ENCODE data around the gene TMIE.
"Not testable (repeated sequence)": the region's sequence is repeated elsewhere in the genome, so short reads cannot be mapped to it uniquely, and the experiment has no call there.

The TMIE gene

DNA sequence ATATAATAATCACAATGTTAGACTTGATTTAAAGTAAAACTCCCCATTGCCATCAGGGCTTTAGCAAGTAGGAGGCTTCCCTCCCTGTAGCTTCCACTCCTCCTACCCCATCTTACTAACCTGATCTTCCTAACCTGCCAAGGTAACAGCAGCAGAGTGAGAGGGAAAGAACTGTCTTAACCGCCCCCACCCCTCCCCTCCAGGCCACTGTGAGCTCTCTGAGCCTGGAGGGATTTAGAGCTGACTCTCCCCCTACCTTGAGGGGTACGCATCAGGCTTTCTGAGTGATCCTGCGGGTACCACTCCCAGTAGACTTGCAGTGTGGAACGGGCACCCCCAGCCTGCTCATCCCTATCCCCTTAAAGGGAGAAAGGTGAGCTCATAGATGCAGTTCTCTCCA is 27.8 kb downstream of the TMIE start:
- no peak for DNase-seq

DNA sequence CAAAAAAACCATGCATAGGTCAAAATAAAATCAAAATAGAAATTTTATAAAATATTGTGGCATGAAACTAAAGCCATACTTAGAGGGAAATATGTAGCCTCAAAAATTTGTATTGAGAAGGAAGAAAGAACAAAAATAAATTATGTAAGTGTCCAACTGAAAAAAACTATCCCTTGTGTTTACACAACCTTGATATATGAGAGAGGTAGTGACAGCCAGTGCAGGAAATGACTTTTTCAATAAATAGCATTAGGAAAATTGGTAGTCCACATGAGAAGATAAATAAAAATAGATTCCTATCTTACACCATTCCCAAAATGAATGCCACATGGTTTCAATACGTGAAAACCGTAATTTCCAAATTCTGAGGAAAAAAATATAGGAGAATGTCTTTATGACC is 29.6 kb downstream of the TMIE start:
- no peak for DNase-seq

DNA sequence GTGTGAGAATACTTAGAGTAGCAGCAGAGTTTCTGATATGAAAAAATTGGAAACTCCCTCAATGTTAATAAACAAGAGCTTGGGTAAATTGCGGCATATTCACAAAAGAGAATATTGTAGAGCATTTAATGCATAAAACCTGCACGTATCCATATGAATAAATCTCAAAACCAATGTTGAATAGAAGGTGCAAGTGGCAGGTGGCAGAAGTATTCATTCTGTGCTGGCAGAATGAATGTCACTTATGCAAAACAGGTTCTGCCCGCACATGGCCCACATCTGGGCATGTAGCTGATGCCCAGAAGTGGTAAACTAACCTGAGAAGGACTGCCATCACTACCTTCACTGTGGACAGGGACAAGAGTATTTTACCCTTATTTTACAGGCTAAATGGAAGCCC is 30.6 kb downstream of the TMIE start:
- no peak for DNase-seq

DNA sequence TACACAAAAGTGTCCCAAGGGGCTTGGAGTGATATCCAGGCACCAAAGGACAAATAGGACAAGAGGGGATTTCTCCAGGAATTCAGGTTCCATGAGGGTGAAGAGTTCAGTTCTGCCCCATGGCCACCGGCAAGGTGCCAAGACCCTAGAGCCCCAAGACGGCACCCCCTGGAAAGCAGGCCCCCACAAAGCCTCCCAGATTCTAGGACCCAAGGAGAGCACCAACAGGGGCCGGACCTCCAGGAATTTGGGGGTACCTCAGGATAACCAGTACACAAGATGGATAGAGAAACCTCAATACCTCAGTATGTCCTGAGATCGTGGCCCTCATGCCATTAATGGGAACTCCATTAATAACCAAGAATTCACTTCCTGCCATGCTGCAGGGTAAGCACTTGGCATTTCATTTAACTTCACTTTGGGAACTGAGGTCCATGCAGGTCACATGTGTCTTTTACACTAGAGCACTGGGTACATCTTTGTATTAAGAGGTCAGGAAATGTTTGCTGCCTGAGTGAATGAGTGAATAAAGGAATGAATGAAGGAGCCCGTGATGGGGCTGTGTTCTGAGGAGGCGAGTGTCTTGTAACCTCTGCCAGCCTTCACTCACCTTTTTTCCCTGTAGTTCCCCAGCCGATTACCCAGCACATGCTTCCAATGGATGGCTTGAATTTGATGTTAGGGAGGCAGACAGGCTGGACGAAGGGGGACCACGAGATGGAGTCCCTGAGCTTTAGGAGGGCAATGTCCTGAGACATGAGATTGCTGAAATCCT is 32.0 kb downstream of the TMIE start:
- DNase-seq: no peak

DNA sequence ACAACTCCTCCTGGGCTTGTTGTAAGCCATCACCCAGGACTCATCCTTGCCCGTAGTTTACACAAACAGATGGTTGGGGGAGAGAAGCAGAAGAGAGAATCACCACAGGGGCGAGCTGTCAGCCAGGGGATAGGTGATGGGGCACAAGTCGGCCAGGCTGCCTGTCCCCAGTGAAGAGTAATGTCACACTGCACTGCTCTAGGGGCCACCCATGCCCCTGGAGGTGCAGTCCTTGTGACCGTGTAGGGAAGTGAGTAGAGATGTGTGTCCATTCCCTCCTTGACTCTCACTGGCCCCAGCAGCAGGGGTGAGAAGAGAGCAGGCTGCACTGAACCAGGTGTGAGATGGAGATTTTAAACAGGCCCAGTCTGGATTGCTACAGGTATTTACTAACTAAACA is 33.6 kb downstream of the TMIE start:
- no peak for DNase-seq

DNA sequence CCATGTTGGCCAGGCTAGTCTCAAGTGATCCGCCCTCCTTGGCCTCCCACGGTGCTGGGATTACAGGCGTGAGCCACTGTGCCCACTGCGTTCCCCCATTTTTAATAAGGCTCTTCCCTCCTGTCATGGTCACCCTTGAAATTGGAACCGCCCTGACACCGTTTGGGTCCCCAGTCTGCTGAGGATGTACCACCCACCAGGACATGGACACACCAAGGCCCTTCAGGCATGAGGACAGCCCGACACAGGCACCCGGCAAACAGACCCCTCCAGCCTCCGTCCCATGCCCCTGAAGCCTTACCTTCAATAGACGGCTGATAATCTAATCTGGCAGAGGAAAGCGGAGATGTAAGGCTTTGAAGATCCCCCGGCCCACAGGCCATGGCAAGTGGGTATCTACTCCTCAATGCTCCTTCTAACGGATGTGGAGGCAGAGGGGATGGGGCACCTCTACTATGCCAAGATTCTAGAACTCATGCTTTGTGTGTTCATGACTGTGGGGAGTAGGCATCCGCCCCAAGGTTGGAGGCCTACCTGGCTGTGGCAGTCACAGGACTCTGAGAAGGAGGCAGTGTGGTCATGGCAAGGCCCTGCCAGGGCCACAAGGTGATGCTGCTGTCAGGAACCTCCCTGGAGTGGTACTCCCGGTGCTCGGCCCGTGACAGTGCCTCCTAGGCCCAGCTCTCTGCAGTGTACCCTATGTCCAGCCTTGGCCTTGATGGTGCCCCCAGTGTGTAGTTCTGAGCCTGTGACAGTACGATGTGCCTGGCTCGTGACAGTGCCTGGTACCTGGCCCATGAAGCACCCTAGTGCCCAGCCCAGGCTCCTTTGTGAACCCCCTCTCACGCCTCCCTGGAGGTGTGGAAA is 35.0 kb downstream of the TMIE start:
- DNase-seq: no peak

DNA sequence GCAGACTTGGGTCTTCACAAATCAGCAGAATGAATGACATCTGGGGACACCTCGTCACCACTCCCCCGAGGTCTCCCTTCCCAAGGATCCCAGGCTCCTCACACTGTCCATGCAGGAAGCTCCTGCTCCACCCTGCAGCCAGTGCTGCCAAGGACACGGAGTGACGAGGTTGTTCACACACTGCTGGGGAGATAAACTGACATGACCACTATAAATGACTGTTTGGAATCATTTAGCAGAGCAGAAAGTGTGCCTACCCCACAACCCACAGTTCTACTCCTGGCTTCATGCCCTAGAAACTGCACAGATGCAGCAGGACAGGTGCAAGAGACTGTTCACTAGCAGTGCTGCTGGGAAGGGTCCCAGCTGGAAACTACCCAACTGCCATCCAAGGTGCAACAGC is 36.1 kb downstream of the TMIE start:
- no peak for DNase-seq

DNA sequence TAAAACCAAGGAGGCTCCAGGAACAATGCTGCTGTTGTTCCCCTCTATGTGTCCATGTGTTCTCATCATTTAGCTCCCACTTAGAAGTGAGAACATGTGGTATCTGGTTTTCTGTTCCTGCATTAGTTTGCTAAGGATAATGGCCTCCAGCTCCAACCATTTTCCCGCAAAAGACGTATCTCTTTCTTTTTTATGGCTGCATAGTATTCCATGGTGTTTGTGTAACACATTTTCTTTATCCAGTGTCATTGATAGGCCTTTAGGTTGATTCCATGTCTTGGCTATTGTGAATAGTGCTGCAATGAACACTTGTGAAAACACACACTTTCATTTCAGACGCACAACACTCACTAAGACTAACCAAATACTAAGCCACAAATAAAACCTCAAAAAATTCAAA is 38.4 kb downstream of the TMIE start:
- not testable (repeated sequence) for DNase-seq

DNA sequence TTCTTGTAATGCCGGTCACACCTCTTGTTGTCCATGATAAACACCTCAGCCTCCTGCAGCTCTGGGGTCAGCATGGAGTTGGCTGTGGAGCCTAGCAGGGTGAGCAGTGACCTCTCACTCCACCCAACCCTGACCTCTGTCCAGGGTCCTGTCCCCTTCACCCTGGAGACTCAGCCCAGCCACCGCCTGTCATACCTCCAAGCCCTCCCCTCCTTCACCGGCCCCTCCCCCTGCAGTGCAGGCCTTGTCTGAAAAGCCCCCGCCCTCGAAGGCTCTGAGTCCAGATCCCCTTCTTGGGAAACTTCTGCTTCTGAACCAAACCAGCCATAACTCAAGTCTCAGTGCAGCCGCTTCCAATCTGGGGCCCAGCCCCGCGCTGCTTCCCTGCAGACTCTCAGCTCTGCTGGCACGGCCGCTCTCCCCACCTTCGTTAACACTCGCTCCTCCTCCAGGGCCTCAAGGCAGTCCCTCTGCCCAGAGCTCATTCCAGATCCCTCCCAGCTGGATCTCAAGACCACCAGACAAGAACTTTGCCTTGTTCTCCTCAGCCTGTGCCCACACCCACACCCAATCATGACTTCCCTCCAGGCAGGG is 41.9 kb downstream of the TMIE start:
- no peak for DNase-seq

DNA sequence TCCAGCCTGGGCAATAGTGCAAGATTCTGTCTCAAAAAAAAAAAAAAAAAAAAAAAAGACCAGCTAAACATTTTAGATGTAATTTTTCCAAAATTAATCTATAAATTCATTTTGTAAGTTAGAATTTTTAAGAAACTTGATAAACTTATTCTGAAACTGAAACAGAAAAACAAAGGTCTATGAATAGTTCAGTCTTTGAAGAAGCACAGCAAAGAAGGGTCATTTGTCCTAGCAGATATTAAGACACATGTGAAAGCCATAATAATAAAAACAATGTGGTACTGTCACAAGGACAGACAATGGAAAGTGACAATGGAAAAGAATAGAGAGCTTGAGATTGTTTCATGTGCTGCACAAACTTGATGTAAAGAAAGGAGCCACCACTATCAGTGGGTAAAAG is 45.5 kb downstream of the TMIE start:
- no peak for DNase-seq

DNA sequence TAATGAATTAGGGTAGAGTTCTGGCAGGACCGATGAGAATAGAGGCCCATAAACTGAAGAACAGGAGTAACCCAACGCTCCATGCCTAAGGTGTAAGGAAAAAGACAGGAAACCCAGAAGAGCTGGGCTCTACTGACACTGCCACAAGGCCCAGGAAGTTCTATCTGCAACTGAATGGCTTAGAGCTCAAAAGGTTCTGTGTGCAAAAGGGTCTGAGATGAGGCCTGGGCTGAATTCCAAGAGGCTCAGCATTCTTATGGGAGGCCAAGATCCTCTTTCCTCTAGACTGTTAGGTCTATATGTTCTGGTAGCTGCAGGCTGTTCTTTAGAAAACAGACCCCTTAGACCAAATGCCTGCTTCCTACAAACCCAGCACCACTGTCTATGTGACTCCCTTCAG is 47.0 kb downstream of the TMIE start:
- no peak for DNase-seq

DNA sequence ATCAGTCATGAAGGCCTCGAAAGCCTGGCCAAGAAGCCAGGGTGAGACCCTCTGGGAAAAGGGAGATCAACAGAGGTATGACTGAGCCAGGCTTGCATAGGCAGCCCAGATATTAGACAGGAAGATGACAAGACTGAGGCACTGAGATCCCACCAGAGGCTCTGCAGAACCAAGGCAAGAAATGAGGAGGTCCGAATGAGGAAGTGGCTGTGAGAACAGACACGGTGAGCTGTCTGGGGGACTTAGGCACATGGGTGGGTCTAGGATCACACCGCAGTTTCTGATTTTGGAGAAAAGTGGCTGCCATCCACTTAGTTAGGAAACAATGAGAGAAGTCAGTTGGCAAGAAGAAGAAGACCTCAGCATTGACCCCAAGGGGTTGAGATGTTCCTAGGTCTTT is 47.9 kb downstream of the TMIE start:
- DNase-seq: no peak

DNA sequence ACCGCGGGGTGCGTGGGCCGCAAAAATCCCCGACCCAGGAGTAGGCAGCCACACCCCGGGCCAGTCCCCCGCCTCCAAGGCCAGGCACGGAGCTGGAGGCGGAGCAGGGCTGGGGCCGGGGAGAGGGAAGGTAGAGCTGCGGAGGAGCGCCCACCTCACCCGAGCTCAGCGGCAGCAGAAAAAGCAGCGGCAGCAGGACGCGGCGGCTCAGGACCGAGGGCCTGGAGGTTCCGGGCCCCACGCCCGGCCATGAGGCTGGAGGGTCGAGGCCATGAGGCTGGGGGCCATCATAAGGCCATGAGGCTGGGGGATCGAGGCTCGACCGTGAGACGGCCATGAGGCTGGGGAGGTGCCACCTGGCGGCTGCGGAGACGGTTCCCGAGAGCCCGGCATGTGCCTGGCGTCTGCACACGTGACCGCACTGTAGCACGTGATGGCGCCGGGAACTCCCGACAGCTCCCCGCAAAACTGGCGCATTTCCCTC is 49.4 kb downstream of the TMIE start:
- no peak for DNase-seq

DNA sequence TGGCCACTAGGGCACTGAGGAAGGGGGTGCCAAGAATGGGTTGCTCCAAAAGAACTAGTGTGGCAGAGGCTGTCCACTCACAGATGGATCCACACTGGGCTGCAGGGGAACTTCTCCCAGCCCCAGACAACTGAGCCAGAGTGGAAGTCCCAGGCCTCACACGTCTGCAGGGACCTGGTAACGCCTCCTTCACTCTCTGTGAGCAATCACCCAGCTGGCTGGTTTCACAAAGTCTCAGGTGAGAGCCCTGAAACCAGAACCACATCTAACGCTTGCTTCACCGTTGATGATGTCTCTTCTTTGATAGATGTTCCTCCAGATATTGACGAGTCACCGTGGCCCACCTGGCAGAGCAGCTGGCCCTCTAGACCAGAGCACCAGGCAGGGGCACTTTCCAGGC is 51.9 kb downstream of the TMIE start:
- not testable (repeated sequence) for DNase-seq

DNA sequence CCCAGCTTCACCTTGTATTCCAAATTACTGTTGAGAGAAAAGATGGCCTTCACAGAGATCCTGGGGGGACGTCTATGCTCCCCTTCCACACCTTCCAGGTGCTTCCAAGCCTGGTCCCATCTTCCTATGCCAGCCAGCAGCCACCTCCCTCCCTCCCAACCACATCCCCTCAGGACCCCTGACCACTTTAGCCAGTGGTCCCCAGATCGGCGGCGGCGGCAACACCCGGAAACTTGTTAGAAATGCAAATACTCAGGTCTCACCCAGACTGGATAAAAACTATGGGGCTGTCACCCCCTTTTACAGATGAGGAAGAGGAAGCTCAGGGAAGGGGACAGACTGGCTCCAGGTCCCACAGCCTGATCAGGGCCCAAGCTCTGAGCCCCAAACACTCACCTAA is 54.5 kb downstream of the TMIE start:
- no peak for DNase-seq

DNA sequence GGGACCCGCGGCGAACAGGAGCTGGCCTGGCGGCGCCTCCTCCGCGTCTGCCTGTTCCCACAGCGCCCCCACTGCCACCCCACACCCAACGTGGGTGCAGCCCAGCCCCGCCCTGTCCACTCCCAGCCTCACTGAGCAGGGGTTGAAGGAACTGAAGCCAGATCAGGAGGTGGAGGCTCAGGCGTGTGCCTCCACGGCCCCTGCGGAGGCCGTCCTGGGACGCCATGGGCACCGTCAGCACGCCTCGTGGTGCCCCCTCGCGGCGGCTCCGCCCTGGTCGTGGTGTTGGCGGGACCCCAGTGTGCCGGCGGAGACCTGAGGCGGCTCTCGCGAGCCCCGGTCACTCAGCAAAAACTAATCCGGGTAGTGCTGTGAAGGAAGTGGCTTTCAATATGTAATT is 55.5 kb downstream of the TMIE start:
- no peak for DNase-seq

DNA sequence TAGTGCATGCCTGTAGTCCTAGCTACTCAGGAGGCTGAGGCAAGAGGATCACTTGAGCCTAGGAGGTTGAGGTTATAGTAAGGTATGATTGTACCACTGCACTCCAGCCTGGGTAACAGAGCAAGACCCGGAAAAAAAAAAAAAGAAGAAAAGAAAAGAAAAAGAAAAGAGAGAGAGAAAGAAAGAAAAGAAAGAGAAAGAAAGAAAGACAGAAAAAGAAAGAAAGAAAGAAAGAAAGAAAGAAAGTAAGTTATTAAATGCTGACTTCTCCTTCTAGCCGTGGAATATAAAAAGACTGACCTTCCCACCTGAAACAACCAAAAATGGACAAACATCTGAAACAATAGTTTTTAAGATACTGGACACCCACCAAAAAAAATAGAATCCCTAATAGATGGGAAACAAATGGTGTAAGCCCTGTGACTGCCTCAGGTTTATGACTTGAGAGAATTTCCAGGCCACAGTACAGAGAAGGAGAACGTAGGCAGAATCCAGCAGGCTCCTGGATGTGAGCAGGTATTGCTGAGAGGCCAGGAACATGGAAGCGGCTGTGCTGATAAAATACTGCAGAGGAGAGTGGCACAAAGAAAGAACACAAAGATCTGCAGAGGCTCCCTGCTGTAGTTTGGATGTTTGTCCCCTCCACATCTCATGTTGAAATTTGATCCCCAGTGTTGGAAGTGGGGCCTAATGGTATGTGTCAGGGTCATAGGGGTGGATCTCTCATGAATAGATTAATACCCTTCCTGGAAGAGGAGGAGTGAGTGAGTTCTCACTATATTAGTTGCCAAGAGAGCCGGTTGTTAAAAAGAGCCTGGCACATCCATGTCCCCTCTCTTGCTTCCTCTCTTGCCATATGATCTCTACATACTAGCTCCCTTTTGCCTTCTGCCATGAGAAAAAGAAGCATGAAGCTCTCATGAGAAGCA is 58.3 kb downstream of the TMIE start:
- no peak for DNase-seq

All from CD4-positive, alpha-beta T cell treated with Interleukin-10 for 1 hour (primary cell).